Smooth muscle cell (in vitro differentiated cells): ENCODE data around the gene TCFL5. TPM values are rescaled to one million over a fixed set of nuclear protein-coding genes. Genes with fewer than 3 reads are reported as not detected.

Source experiments
- DNase-seq: peaks from one replicate; lab custom pipeline; 2025; ENCODE audit not compliant: unreplicated experiment; lab: John Stamatoyannopoulos, UW
- H2AFZ ChIP-seq: fragments of 200-600 bp; sonication (generic); 2 replicates; pipeline ENCODE4 v1.6.0; 2016; ENCODE audit warnings: antibody characterized with exemption, low read depth, mild to moderate bottlenecking
- H3F3A ChIP-seq: fragments of 200-600 bp; sonication (generic); 2 replicates; pipeline ENCODE4 v1.6.0; 2017; ENCODE audit warnings: antibody characterized with exemption, low read depth
- H3K27ac ChIP-seq: fragments of 200-600 bp; sonication (generic); 2 replicates; pipeline ENCODE4 v1.5.1; 2016; ENCODE audit warnings: low read depth, mild to moderate bottlenecking
- H3K27me3 ChIP-seq: fragments of 200-600 bp; sonication (generic); 2 replicates; pipeline ENCODE4 v1.6.1; 2016; ENCODE audit warnings: low read depth, mild to moderate bottlenecking
- H3K36me3 ChIP-seq: fragments of 200-600 bp; sonication (generic); 2 replicates; pipeline ENCODE4 v1.5.1; 2016; ENCODE audit warnings: low read depth
- H3K4me1 ChIP-seq: fragments of 200-600 bp; sonication (generic); 2 replicates; pipeline ENCODE4 v1.5.1; 2016; ENCODE audit warnings: low read depth
- H3K4me2 ChIP-seq: fragments of 200-600 bp; sonication (generic); 2 replicates; pipeline ENCODE4 v1.6.0; 2016; ENCODE audit warnings: mild to moderate bottlenecking
- H3K4me3 ChIP-seq: fragments of 200-600 bp; sonication (generic); 2 replicates; pipeline ENCODE4 v1.5.1; 2016; ENCODE audit warnings: mild to moderate bottlenecking
- H3K79me2 ChIP-seq: fragments of 200-600 bp; sonication (generic); 2 replicates; pipeline ENCODE4 v1.6.0; 2016; ENCODE audit warnings: low read depth, mild to moderate bottlenecking
- H3K9ac ChIP-seq: fragments of 200-600 bp; sonication (generic); 2 replicates; pipeline ENCODE4 v1.6.0; 2016; ENCODE audit warnings: low read depth
- H3K9me3 ChIP-seq: fragments of 200-600 bp; sonication (generic); replicated peaks from 2 replicates; pipeline ENCODE4 v1.5.1; 2016; ENCODE audit warnings: low read depth
- H4K20me1 ChIP-seq: fragments of 200-600 bp; sonication (generic); 2 replicates; pipeline ENCODE4 v1.6.0; 2016; ENCODE audit warnings: low read depth
- WGBS: methylation state at CpG from one replicate; pipeline ENCODE4 v1.1.7; 2016; ENCODE audit warnings: low lambda C conversion rate; 5-methylcytosine and 5-hydroxymethylcytosine counted together
- polyA plus RNA-seq: library from polyadenylated mRNA; unstranded; fragments of >200 nt; fragmentation: Nextera tagmentation; extraction: Ambion mirVana; gene quantifications from 2 replicates; pipeline ENCODE4 v1.2.1, GENCODE V29; 2016
- total RNA-seq: library from RNA; depleted of rRNA; stranded (reverse); fragments of >200 nt; gene quantifications from 2 replicates; pipeline ENCODE4 v1.2.3, GENCODE V29; 2014
- TF ChIP-seq, protein P1 (sequence below): fragments of 200-600 bp; sonication (generic); IDR thresholded peaks from 2 replicates; pipeline ENCODE4 v1.5.1; 2017; ENCODE audit warnings: borderline replicate concordance, mild to moderate bottlenecking, antibody characterized with exemption; ENCODE audit not compliant: insufficient read depth, poor library complexity, severe bottlenecking

TCFL5 gene
- total and polyA plus RNA-seq, 2 experiments from 2014 or later: 9.5 to 12.5 TPM

GRCh38 chr20:62835931-62836861 is 25.4 kb downstream of the TCFL5 start:
- no peaks in the 10 kb centered on the region for H3K36me3 ChIP-seq
- TF ChIP-seq, protein P1, sequence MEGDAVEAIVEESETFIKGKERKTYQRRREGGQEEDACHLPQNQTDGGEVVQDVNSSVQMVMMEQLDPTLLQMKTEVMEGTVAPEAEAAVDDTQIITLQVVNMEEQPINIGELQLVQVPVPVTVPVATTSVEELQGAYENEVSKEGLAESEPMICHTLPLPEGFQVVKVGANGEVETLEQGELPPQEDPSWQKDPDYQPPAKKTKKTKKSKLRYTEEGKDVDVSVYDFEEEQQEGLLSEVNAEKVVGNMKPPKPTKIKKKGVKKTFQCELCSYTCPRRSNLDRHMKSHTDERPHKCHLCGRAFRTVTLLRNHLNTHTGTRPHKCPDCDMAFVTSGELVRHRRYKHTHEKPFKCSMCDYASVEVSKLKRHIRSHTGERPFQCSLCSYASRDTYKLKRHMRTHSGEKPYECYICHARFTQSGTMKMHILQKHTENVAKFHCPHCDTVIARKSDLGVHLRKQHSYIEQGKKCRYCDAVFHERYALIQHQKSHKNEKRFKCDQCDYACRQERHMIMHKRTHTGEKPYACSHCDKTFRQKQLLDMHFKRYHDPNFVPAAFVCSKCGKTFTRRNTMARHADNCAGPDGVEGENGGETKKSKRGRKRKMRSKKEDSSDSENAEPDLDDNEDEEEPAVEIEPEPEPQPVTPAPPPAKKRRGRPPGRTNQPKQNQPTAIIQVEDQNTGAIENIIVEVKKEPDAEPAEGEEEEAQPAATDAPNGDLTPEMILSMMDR: no peak
- H3K27ac ChIP-seq: no peak overlapping the region
- no peak overlapping the region for H3K4me2 ChIP-seq
- H3K9me3 ChIP-seq: no peaks in the 10 kb centered on the region
- DNase-seq: no peak
- H4K20me1 ChIP-seq: no peaks in the 10 kb centered on the region
- WGBS: 90% methylated on average over 50 of the region's 52 CpGs
- H3K9ac ChIP-seq: no peak overlapping the region
- H3F3A ChIP-seq: no peaks in the 10 kb centered on the region
- H2AFZ ChIP-seq: no peak overlapping the region
- H3K4me3 ChIP-seq: no peak overlapping the region
- H3K4me1 ChIP-seq: no peaks in the 10 kb centered on the region
- H3K79me2 ChIP-seq: no peaks in the 10 kb centered on the region
- H3K27me3 ChIP-seq: no peaks in the 10 kb centered on the region

DNA sequence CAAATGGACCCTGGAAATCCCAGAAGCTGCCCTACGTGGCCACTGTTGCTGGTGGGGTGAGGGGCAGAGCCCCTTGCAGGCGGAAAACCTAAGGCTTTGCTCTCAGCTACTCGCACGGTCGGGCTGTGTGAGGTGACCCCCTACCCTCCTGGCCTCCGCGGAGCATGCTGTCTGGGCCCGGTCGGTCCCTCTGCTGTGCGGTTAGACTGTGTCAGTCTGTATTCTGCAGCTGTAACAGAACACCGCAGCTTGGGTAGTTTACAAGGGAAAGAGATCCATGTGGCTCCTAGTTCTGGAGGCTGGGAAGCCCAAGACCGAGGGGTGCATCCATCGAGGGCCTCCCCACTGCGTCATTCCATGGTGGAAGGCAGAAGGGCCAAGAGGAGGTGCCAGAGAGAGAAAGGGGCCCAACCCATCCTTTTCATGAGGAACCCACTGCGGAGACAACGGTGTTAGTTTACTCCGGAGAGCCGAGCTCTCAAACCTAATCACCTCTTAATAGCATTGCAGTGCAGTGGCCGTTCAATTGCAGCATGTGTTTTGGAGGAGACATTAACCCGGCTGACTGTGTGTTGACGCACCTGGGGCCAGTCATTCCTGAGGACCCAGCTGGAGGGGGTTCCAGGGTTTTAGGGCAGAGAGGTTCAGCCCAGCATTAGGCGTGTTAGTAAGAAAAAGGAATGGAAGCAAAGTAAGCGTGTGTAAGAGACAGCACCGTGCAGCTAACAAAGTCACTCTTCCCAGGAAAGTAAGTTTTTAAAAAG is 26.5 kb downstream of the TCFL5 start:
- TF ChIP-seq, protein P1: no peak
- Histone ChIP-seq H3K9ac (no peak overlapping the region), H3K4me3 (no peak overlapping the region), H4K20me1 (no peaks in the 10 kb centered on the region), H3K36me3 (no peaks in the 10 kb centered on the region), H3K79me2 (no peaks in the 10 kb centered on the region), H3K27ac (no peak overlapping the region), H3K4me2 (no peak overlapping the region), H3K27me3 (no peaks in the 10 kb centered on the region), H3F3A (no peaks in the 10 kb centered on the region), H3K4me1 (no peaks in the 10 kb centered on the region), H2AFZ (no peak overlapping the region), H3K9me3 (no peaks in the 10 kb centered on the region)
- no peak for DNase-seq
- WGBS: 95% methylated on average over 24 of the region's 24 CpGs

- Histone ChIP-seq H3K27ac (no peak overlapping the region), H3K4me2 (no peak overlapping the region), H3K9me3 (no peaks in the 10 kb centered on the region), H3K9ac (no peak overlapping the region), H3K4me3 (no peak overlapping the region), H3K36me3 (no peaks in the 10 kb centered on the region), H3K4me1 (no peaks in the 10 kb centered on the region), H3F3A (no peaks in the 10 kb centered on the region), H2AFZ (no peak overlapping the region), H4K20me1 (no peaks in the 10 kb centered on the region), H3K27me3 (no peaks in the 10 kb centered on the region), H3K79me2 (no peaks in the 10 kb centered on the region)
- no peak for DNase-seq
- TF ChIP-seq, protein P1: no peak
- WGBS: 93% methylated on average over 14 of the region's 14 CpGs
These were observed 28.7 kb downstream of the TCFL5 start for GRCh38 chr20:62832951-62833391.
